ENCODE measurements around the gene PARVA.

PARVA gene

GRCh38 chr11:12433571-12434324 lies 56.4 kb downstream of the PARVA start:
- peak in 1 of 2 experiments; percentile 15 for DNase-seq

GRCh38 chr11:12434325-12434654 lies 56.9 kb downstream of the PARVA start:
- DNase-seq, result no peak

- no peak for DNase-seq
Measured at GRCh38 chr11:12435264-12435663, 57.9 kb downstream of the PARVA start.

GRCh38 chr11:12436266-12436665 lies 58.9 kb downstream of the PARVA start:
- DNase-seq, result no peak

GRCh38 chr11:12438291-12438690 lies 60.9 kb downstream of the PARVA start:
- DNase-seq, result no peak

- DNase-seq, result no peak
Measured at GRCh38 chr11:12439615-12440014, 62.2 kb downstream of the PARVA start.

- DNase-seq, result no peak
Measured at GRCh38 chr11:12440565-12440964, 63.2 kb downstream of the PARVA start.

GRCh38 chr11:12441231-12441861 lies 64.0 kb downstream of the PARVA start:
- peak in 1 of 2 experiments; percentile 18 for DNase-seq

GRCh38 chr11:12444601-12445000 lies 67.2 kb downstream of the PARVA start:
- no peak for DNase-seq

- DNase-seq, result no peak
Measured at GRCh38 chr11:12445001-12445400, 67.6 kb downstream of the PARVA start.

GRCh38 chr11:12446863-12447262 lies 69.5 kb downstream of the PARVA start:
- no peak for DNase-seq

GRCh38 chr11:12448131-12448939 lies 71.0 kb downstream of the PARVA start:
- DNase-seq, result no peak

- DNase-seq, result no peak
Measured at GRCh38 chr11:12449961-12450715, 72.8 kb downstream of the PARVA start.

GRCh38 chr11:12451179-12451814 lies 73.9 kb downstream of the PARVA start:
- DNase-seq, result no peak

- no peak for DNase-seq
Measured at GRCh38 chr11:12453243-12453642, 75.9 kb downstream of the PARVA start.

- no peak for DNase-seq
Measured at GRCh38 chr11:12454782-12455181, 77.4 kb downstream of the PARVA start.

- DNase-seq, result no peak
Measured at GRCh38 chr11:12455938-12456337, 78.6 kb downstream of the PARVA start.

- DNase-seq, result no peak
Measured at GRCh38 chr11:12456651-12457579, 79.5 kb downstream of the PARVA start.

- DNase-seq, result no peak
Measured at GRCh38 chr11:12458042-12458441, 80.7 kb downstream of the PARVA start.

GRCh38 chr11:12459374-12459773 lies 82.0 kb downstream of the PARVA start:
- DNase-seq, result no peak

GRCh38 chr11:12459865-12460444 lies 82.6 kb downstream of the PARVA start:
- DNase-seq, result no peak
